Activated naive CD8-positive, alpha-beta T cell (primary cell): ENCODE data around the gene PPWD1.
"Not testable (repeated sequence)": the region's sequence is repeated elsewhere in the genome, so short reads cannot be mapped to it uniquely, and the experiment has no call there.

ENCODE experiments used
- H3K27ac Mint-ChIP-seq: one replicate; pipeline ENCODE4 v1.8.0; 2021; ENCODE audit warnings: mixed read lengths
- H3K27me3 Mint-ChIP-seq: one replicate; pipeline ENCODE4 v1.8.0; 2021; ENCODE audit warnings: mixed read lengths
- H3K36me3 Mint-ChIP-seq: one replicate; pipeline ENCODE4 v1.8.0; 2021; ENCODE audit warnings: mixed read lengths
- H3K4me1 Mint-ChIP-seq: one replicate; pipeline ENCODE4 v1.8.0; 2021; ENCODE audit warnings: low read depth, mixed read lengths
- H3K4me3 Mint-ChIP-seq: one replicate; pipeline ENCODE4 v1.8.0; 2021; ENCODE audit warnings: mild to moderate bottlenecking, mixed read lengths
- H3K9me3 Mint-ChIP-seq: one replicate; pipeline ENCODE4 v1.8.0; 2021; ENCODE audit warnings: low read depth, mixed read lengths

The PPWD1 gene

GRCh38 chr5:65577141-65577540 lies 14.0 kb downstream of the PPWD1 start:
- no peak overlapping the region for H3K4me3 Mint-ChIP-seq
- H3K27me3 Mint-ChIP-seq = no peaks in the 10 kb centered on the region
- H3K9me3 Mint-ChIP-seq = no peaks in the 10 kb centered on the region
- H3K27ac Mint-ChIP-seq = peak overlapping the region; percentile 37
- peaks cover 16% of the 10 kb centered on the region for H3K36me3 Mint-ChIP-seq
- H3K4me1 Mint-ChIP-seq = peaks cover 35% of the 10 kb centered on the region

GRCh38 chr5:65588694-65589093 lies 25.6 kb downstream of the PPWD1 start:
- no peaks in the 10 kb centered on the region for H3K4me1 Mint-ChIP-seq
- peaks cover 2% of the 10 kb centered on the region for H3K36me3 Mint-ChIP-seq
- H3K27ac Mint-ChIP-seq = no peak overlapping the region
- no peak overlapping the region for H3K4me3 Mint-ChIP-seq
- H3K27me3 Mint-ChIP-seq = no peaks in the 10 kb centered on the region
- no peaks in the 10 kb centered on the region for H3K9me3 Mint-ChIP-seq

GRCh38 chr5:65601761-65602160 lies 38.7 kb downstream of the PPWD1 start:
- not testable (repeated sequence) for H3K27ac Mint-ChIP-seq, H3K27me3 Mint-ChIP-seq, H3K9me3 Mint-ChIP-seq, H3K4me1 Mint-ChIP-seq, H3K4me3 Mint-ChIP-seq
- H3K36me3 Mint-ChIP-seq = peaks cover 25% of the 10 kb centered on the region

GRCh38 chr5:65611524-65611923 lies 48.4 kb downstream of the PPWD1 start:
- Mint-ChIP-seq H3K27me3 (no peaks in the 10 kb centered on the region), H3K4me1 (peaks cover 15% of the 10 kb centered on the region), H3K36me3 (peaks cover 15% of the 10 kb centered on the region), H3K4me3 (no peak overlapping the region), H3K9me3 (no peaks in the 10 kb centered on the region), H3K27ac (no peak overlapping the region)

GRCh38 chr5:65612298-65612907 lies 49.3 kb downstream of the PPWD1 start:
- Mint-ChIP-seq H3K27me3 (no peaks in the 10 kb centered on the region), H3K9me3 (no peaks in the 10 kb centered on the region), H3K36me3 (peaks cover 14% of the 10 kb centered on the region), H3K4me3 (no peak overlapping the region), H3K27ac (no peak overlapping the region), H3K4me1 (peaks cover 15% of the 10 kb centered on the region)

GRCh38 chr5:65620021-65620420 lies 56.9 kb downstream of the PPWD1 start:
- Mint-ChIP-seq H3K36me3 (peaks cover 2% of the 10 kb centered on the region), H3K27me3 (no peaks in the 10 kb centered on the region), H3K27ac (no peak overlapping the region), H3K9me3 (no peaks in the 10 kb centered on the region), H3K4me1 (peaks cover 49% of the 10 kb centered on the region), H3K4me3 (no peak overlapping the region)

- H3K4me1 Mint-ChIP-seq = peaks cover 53% of the 10 kb centered on the region
- H3K9me3 Mint-ChIP-seq, H3K27ac Mint-ChIP-seq, H3K27me3 Mint-ChIP-seq, H3K36me3 Mint-ChIP-seq: not testable (repeated sequence)
- H3K4me3 Mint-ChIP-seq = peak overlapping the region; percentile 99
These were observed 58.9 kb downstream of the PPWD1 start for GRCh38 chr5:65621961-65622360.

- peak overlapping the region; percentile 99 for H3K4me3 Mint-ChIP-seq
- no peaks in the 10 kb centered on the region for H3K27me3 Mint-ChIP-seq
- peak overlapping the region; percentile 100 for H3K27ac Mint-ChIP-seq
- peaks cover 58% of the 10 kb centered on the region for H3K4me1 Mint-ChIP-seq
- H3K36me3 Mint-ChIP-seq = peaks cover 5% of the 10 kb centered on the region
- no peaks in the 10 kb centered on the region for H3K9me3 Mint-ChIP-seq
These were observed 60.4 kb downstream of the PPWD1 start for GRCh38 chr5:65623482-65623881.

GRCh38 chr5:65624025-65624570 lies 61.0 kb downstream of the PPWD1 start, which contains the start of gene TRIM23:
TRIM23 (minus strand) TSS chr5:65624333; CDS start chr5:65624274, 59 bp downstream.
- peaks cover 53% of the 10 kb centered on the region for H3K4me1 Mint-ChIP-seq
- H3K9me3 Mint-ChIP-seq = no peaks in the 10 kb centered on the region
- H3K36me3 Mint-ChIP-seq = peaks cover 5% of the 10 kb centered on the region
- peak within 1 kb of the TSS; percentile 100 for H3K27ac Mint-ChIP-seq
- no peaks in the 10 kb centered on the region for H3K27me3 Mint-ChIP-seq
- H3K4me3 Mint-ChIP-seq = peak within 1 kb of the TSS; percentile 99

GRCh38 chr5:65624571-65625555 lies 61.8 kb downstream of the PPWD1 start, which contains the start of the genes SHLD3 and TRAPPC13:
SHLD3 (plus strand) TSS chr5:65625027; CDS start chr5:65629588, 4,561 bp downstream.
TRAPPC13 (plus strand) TSS chr5:65625027; CDS start chr5:65625061, 34 bp downstream.
- Mint-ChIP-seq H3K27ac (peak within 1 kb of the TSS; percentile 100), H3K36me3 (peaks cover 9% of the 10 kb centered on the region), H3K4me1 (peaks cover 54% of the 10 kb centered on the region), H3K9me3 (no peaks in the 10 kb centered on the region), H3K27me3 (no peaks in the 10 kb centered on the region), H3K4me3 (peak within 1 kb of the TSS; percentile 99)

GRCh38 chr5:65625743-65626142 lies 62.6 kb downstream of the PPWD1 start:
- Mint-ChIP-seq H3K9me3 (no peaks in the 10 kb centered on the region), H3K27me3 (no peaks in the 10 kb centered on the region)

GRCh38 chr5:65630981-65631380 lies 67.9 kb downstream of the PPWD1 start:
- Mint-ChIP-seq H3K4me1 (peaks cover 28% of the 10 kb centered on the region), H3K27me3 (no peaks in the 10 kb centered on the region), H3K9me3 (no peaks in the 10 kb centered on the region), H3K36me3 (peaks cover 8% of the 10 kb centered on the region), H3K27ac (no peak overlapping the region), H3K4me3 (no peak overlapping the region)

More at GRCh38 chr5:65625743-65626142, 62.6 kb downstream of the PPWD1 start:
- H3K4me3 Mint-ChIP-seq = peak overlapping the region; percentile 99
- peaks cover 51% of the 10 kb centered on the region for H3K4me1 Mint-ChIP-seq
- peaks cover 10% of the 10 kb centered on the region for H3K36me3 Mint-ChIP-seq
- peak overlapping the region; percentile 100 for H3K27ac Mint-ChIP-seq
